GM23338 (cell line): ENCODE results near the gene FARP1. TPM values are rescaled to one million over a fixed set of nuclear protein-coding genes. Genes with fewer than 3 reads are reported as not detected.

Experiments
- ATAC-seq: fragments of 200-7000 bp; cut with Tn5 transposase; 3 replicates; pipeline ENCODE4 v1.9.1; 2020
- DNase-seq: peaks from one replicate; pipeline ENCODE4 v3.0.0-alpha.2; 2015; ENCODE audit warnings: low spot score
- H2AFZ ChIP-seq: fragments of 200-600 bp; sonication (generic); 2 replicates; pipeline ENCODE4 v1.8.0; 2016; ENCODE audit warnings: antibody characterized with exemption, mild to moderate bottlenecking, moderate library complexity
- H3F3A ChIP-seq: fragments of 200-600 bp; sonication (generic); replicated peaks from 2 replicates; pipeline ENCODE4 v1.8.0; 2017; ENCODE audit warnings: antibody characterized with exemption, mixed run types, low read depth
- H3K27ac ChIP-seq: fragments of 200-600 bp; sonication (generic); 2 replicates; pipeline ENCODE4 v1.6.1; 2016; ENCODE audit warnings: low read depth
- H3K27me3 ChIP-seq: fragments of 200-600 bp; sonication (generic); 2 replicates; pipeline ENCODE4 v1.8.0; 2016; ENCODE audit warnings: mild to moderate bottlenecking, mixed run types, moderate library complexity; ENCODE audit not compliant: insufficient read depth
- H3K36me3 ChIP-seq: fragments of 200-600 bp; sonication (generic); 2 replicates; pipeline ENCODE4 v1.8.0; 2016; ENCODE audit warnings: mild to moderate bottlenecking; ENCODE audit not compliant: insufficient read depth
- H3K4me1 ChIP-seq: fragments of 200-600 bp; sonication (generic); 2 replicates; pipeline ENCODE4 v1.8.0; 2016; ENCODE audit warnings: mild to moderate bottlenecking, moderate library complexity; ENCODE audit not compliant: insufficient read depth
- H3K4me2 ChIP-seq: fragments of 200-600 bp; sonication (generic); 2 replicates; pipeline ENCODE4 v1.7.1; 2017; ENCODE audit warnings: mixed run types
- H3K4me3 ChIP-seq: fragments of 200-600 bp; sonication (generic); 2 replicates; pipeline ENCODE4 v1.6.1; 2016; ENCODE audit warnings: mixed run types
- H3K79me2 ChIP-seq: fragments of 200-600 bp; sonication (generic); replicated peaks from 2 replicates; pipeline ENCODE4 v1.8.0; 2017; ENCODE audit warnings: mild to moderate bottlenecking; ENCODE audit not compliant: insufficient read depth
- H3K9me2 ChIP-seq: fragments of 200-600 bp; sonication (generic); 2 replicates; pipeline ENCODE4 v1.8.0; 2017; ENCODE audit not compliant: insufficient read depth
- H4K20me1 ChIP-seq: fragments of 200-600 bp; sonication (generic); replicated peaks from 2 replicates; pipeline ENCODE4 v1.8.0; 2017; ENCODE audit warnings: mild to moderate bottlenecking; ENCODE audit not compliant: insufficient read depth
- H3K27ac Mint-ChIP-seq: 2 replicates; pipeline ENCODE4 v1.8.0; 2020; ENCODE audit warnings: inconsistent platforms, mild to moderate bottlenecking, moderate library complexity, mixed read lengths
- H3K27me3 Mint-ChIP-seq: 3 replicates; pipeline ENCODE4 v1.8.0; 2022; ENCODE audit warnings: low read depth, mild to moderate bottlenecking, moderate library complexity, mixed read lengths, inconsistent platforms; ENCODE audit not compliant: insufficient read depth, poor library complexity
- H3K36me3 Mint-ChIP-seq: 3 replicates; pipeline ENCODE4 v1.8.0; 2021; ENCODE audit warnings: low read depth, mild to moderate bottlenecking, inconsistent platforms, moderate library complexity, mixed read lengths
- H3K4me1 Mint-ChIP-seq: 3 replicates; pipeline ENCODE4 v1.8.0; 2020; ENCODE audit warnings: mild to moderate bottlenecking, inconsistent platforms, mixed read lengths
- H3K4me3 Mint-ChIP-seq: 3 replicates; pipeline ENCODE4 v1.8.0; 2021; ENCODE audit warnings: moderate library complexity, mild to moderate bottlenecking, inconsistent platforms, mixed read lengths
- H3K9me3 Mint-ChIP-seq: 3 replicates; pipeline ENCODE4 v1.8.0; 2020; ENCODE audit warnings: moderate library complexity, mild to moderate bottlenecking, inconsistent platforms, mixed read lengths
- EZH2 ChIP-seq: fragments of 200-600 bp; sonication (generic); IDR thresholded peaks from one replicate; pipeline ENCODE4 v1.8.0; 2017; ENCODE audit warnings: antibody characterized with exemption, mild to moderate bottlenecking, low read depth; ENCODE audit not compliant: unreplicated experiment
- JUNB ChIP-seq: IDR thresholded peaks from one replicate; pipeline ENCODE4 v1.6.1; 2016; ENCODE audit warnings: antibody characterized with exemption; ENCODE audit not compliant: unreplicated experiment
- STAT1 ChIP-seq: IDR thresholded peaks from one replicate; pipeline ENCODE4 v1.6.1; 2016; ENCODE audit warnings: antibody characterized with exemption; ENCODE audit not compliant: unreplicated experiment
- ZNF331 ChIP-seq: fragments of 250-450 bp; sonication (Bioruptor Pico); IDR thresholded peaks from 2 replicates; pipeline ENCODE4 v1.5.0; 2020; ENCODE audit warnings: low read depth, mild to moderate bottlenecking, moderate library complexity
- polyA plus RNA-seq: library from polyadenylated mRNA; unstranded; fragments of >200 nt; fragmentation: Nextera tagmentation; extraction: Ambion mirVana; gene quantifications from 2 replicates; pipeline ENCODE4 v1.2.1, GENCODE V29; 2016
- total RNA-seq: library from RNA; depleted of rRNA; stranded (reverse); fragments of >200 nt; shearing (Covaris generic); gene quantifications from 2 replicates; pipeline ENCODE4 v1.2.3, GENCODE V29; 2014
- TF ChIP-seq, protein P1 (sequence below): fragments of 250-450 bp; sonication (Bioruptor Pico); IDR thresholded peaks from 2 replicates; pipeline ENCODE4 v1.5.0; 2020; ENCODE audit warnings: mild to moderate bottlenecking, moderate library complexity
- TF ChIP-seq, protein P2 (sequence below): IDR thresholded peaks from 2 replicates; pipeline ENCODE4 v1.6.1; 2016; ENCODE audit warnings: antibody characterized with exemption
- TF ChIP-seq, protein P3 (sequence below): IDR thresholded peaks from one replicate; pipeline ENCODE4 v1.6.1; 2018; ENCODE audit warnings: antibody characterized with exemption; ENCODE audit not compliant: unreplicated experiment
- TF ChIP-seq, protein P4 (sequence below), 2 experiments: fragments of 200-600 bp in 1 of 2; sonication (generic) in 1 of 2; conservative IDR thresholded peaks; 2 replicates each; pipeline versions ENCODE4 v1.5.1 to v1.6.1; 2016 to 2017; ENCODE audit warnings: antibody characterized with exemption in 2 of 2, low read depth in 2 of 2, mild to moderate bottlenecking in 2 of 2, moderate library complexity in 1 of 2

Gene FARP1
- total and polyA plus RNA-seq, 2 experiments from 2014 or later: 53.6 to 82.5 TPM

DNA sequence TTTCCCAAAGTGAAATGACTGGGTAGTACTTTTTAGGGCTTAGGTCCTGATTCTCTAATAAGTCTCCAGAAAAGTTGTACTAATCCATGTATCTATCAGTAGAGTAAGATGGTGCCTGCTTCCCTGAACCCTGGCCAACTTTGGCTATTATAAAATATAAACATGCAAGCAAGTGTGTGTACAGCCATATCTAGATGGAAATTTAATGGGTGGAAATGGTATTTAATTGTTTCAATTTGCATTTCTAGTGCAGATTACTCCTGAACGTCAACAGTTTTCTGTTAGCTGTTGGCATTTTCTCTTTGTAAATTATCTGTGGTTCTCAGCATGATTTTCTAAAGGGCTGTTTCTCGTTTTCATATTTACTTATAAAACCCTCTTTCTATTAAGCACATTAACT, 221.3 kb downstream of the FARP1 start (continued):
- TF ChIP-seq, protein P1, sequence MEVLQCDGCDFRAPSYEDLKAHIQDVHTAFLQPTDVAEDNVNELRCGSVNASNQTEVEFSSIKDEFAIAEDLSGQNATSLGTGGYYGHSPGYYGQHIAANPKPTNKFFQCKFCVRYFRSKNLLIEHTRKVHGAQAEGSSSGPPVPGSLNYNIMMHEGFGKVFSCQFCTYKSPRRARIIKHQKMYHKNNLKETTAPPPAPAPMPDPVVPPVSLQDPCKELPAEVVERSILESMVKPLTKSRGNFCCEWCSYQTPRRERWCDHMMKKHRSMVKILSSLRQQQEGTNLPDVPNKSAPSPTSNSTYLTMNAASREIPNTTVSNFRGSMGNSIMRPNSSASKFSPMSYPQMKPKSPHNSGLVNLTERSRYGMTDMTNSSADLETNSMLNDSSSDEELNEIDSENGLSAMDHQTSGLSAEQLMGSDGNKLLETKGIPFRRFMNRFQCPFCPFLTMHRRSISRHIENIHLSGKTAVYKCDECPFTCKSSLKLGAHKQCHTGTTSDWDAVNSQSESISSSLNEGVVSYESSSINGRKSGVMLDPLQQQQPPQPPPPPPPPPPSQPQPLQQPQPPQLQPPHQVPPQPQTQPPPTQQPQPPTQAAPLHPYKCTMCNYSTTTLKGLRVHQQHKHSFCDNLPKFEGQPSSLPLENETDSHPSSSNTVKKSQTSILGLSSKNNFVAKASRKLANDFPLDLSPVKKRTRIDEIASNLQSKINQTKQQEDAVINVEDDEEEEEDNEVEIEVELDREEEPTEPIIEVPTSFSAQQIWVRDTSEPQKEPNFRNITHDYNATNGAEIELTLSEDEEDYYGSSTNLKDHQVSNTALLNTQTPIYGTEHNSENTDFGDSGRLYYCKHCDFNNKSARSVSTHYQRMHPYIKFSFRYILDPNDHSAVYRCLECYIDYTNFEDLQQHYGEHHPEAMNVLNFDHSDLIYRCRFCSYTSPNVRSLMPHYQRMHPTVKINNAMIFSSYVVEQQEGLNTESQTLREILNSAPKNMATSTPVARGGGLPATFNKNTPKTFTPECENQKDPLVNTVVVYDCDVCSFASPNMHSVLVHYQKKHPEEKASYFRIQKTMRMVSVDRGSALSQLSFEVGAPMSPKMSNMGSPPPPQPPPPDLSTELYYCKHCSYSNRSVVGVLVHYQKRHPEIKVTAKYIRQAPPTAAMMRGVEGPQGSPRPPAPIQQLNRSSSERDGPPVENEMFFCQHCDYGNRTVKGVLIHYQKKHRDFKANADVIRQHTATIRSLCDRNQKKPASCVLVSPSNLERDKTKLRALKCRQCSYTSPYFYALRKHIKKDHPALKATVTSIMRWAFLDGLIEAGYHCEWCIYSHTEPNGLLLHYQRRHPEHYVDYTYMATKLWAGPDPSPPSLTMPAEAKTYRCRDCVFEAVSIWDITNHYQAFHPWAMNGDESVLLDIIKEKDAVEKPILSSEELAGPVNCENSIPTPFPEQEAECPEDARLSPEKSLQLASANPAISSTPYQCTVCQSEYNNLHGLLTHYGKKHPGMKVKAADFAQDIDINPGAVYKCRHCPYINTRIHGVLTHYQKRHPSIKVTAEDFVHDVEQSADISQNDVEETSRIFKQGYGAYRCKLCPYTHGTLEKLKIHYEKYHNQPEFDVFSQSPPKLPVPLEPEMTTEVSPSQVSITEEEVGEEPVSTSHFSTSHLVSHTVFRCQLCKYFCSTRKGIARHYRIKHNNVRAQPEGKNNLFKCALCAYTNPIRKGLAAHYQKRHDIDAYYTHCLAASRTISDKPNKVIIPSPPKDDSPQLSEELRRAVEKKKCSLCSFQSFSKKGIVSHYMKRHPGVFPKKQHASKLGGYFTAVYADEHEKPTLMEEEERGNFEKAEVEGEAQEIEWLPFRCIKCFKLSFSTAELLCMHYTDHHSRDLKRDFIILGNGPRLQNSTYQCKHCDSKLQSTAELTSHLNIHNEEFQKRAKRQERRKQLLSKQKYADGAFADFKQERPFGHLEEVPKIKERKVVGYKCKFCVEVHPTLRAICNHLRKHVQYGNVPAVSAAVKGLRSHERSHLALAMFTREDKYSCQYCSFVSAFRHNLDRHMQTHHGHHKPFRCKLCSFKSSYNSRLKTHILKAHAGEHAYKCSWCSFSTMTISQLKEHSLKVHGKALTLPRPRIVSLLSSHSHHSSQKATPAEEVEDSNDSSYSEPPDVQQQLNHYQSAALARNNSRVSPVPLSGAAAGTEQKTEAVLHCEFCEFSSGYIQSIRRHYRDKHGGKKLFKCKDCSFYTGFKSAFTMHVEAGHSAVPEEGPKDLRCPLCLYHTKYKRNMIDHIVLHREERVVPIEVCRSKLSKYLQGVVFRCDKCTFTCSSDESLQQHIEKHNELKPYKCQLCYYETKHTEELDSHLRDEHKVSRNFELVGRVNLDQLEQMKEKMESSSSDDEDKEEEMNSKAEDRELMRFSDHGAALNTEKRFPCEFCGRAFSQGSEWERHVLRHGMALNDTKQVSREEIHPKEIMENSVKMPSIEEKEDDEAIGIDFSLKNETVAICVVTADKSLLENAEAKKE (CRISPR knock-in tag): no peak

DNA sequence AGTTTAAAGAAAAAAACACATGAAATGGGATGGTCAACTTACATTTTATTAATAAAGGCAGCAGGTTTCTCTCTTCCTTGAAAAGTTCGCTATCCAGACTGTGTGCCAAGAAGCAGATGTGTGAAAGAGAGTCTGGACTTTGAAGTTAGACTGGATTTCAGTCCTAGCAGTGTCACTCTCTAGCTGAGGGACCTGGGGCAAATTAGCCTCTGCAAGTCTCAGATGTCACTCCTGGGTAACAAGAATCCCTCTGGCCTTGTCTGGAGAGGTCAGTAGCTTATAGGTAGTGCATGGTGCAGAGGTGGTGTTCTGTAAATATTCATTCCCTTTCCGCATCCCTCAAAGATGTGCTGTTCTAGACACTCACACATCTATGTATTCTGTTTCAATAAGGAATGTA, 221.8 kb downstream of the FARP1 start:
- no peaks in the 10 kb centered on the region for H3K9me3 Mint-ChIP-seq
- peaks cover 15% of the 10 kb centered on the region for H3K4me1 Mint-ChIP-seq
- Histone ChIP-seq H3F3A (no peaks in the 10 kb centered on the region), H3K4me2 (no peak overlapping the region), H3K79me2 (peaks cover 11% of the 10 kb centered on the region), H3K27me3 (no peaks in the 10 kb centered on the region), H3K4me1 (no peaks in the 10 kb centered on the region), H2AFZ (no peak overlapping the region), H3K4me3 (no peak overlapping the region), H4K20me1 (no peaks in the 10 kb centered on the region; the same call in 1 of the 2 replicates), H3K27ac (no peak overlapping the region), H3K9me2 (no peaks in the 10 kb centered on the region), H3K36me3 (no peaks in the 10 kb centered on the region)
- H3K4me3 Mint-ChIP-seq: no peak overlapping the region
- H3K27ac Mint-ChIP-seq: no peak overlapping the region
- peaks cover 4% of the 10 kb centered on the region for H3K27me3 Mint-ChIP-seq
- H3K36me3 Mint-ChIP-seq: peaks cover 12% of the 10 kb centered on the region
- no peak for ATAC-seq
- DNase-seq: no peak
- TF ChIP-seq, protein P2, sequence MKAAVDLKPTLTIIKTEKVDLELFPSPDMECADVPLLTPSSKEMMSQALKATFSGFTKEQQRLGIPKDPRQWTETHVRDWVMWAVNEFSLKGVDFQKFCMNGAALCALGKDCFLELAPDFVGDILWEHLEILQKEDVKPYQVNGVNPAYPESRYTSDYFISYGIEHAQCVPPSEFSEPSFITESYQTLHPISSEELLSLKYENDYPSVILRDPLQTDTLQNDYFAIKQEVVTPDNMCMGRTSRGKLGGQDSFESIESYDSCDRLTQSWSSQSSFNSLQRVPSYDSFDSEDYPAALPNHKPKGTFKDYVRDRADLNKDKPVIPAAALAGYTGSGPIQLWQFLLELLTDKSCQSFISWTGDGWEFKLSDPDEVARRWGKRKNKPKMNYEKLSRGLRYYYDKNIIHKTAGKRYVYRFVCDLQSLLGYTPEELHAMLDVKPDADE: no peak
- TF ChIP-seq STAT1 (no peak), ZNF331 (CRISPR knock-in tag) (no peak), JUNB (no peak), EZH2 (no peak)
- TF ChIP-seq, protein P3, sequence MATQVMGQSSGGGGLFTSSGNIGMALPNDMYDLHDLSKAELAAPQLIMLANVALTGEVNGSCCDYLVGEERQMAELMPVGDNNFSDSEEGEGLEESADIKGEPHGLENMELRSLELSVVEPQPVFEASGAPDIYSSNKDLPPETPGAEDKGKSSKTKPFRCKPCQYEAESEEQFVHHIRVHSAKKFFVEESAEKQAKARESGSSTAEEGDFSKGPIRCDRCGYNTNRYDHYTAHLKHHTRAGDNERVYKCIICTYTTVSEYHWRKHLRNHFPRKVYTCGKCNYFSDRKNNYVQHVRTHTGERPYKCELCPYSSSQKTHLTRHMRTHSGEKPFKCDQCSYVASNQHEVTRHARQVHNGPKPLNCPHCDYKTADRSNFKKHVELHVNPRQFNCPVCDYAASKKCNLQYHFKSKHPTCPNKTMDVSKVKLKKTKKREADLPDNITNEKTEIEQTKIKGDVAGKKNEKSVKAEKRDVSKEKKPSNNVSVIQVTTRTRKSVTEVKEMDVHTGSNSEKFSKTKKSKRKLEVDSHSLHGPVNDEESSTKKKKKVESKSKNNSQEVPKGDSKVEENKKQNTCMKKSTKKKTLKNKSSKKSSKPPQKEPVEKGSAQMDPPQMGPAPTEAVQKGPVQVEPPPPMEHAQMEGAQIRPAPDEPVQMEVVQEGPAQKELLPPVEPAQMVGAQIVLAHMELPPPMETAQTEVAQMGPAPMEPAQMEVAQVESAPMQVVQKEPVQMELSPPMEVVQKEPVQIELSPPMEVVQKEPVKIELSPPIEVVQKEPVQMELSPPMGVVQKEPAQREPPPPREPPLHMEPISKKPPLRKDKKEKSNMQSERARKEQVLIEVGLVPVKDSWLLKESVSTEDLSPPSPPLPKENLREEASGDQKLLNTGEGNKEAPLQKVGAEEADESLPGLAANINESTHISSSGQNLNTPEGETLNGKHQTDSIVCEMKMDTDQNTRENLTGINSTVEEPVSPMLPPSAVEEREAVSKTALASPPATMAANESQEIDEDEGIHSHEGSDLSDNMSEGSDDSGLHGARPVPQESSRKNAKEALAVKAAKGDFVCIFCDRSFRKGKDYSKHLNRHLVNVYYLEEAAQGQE: no peak
- TF ChIP-seq, protein P4, sequence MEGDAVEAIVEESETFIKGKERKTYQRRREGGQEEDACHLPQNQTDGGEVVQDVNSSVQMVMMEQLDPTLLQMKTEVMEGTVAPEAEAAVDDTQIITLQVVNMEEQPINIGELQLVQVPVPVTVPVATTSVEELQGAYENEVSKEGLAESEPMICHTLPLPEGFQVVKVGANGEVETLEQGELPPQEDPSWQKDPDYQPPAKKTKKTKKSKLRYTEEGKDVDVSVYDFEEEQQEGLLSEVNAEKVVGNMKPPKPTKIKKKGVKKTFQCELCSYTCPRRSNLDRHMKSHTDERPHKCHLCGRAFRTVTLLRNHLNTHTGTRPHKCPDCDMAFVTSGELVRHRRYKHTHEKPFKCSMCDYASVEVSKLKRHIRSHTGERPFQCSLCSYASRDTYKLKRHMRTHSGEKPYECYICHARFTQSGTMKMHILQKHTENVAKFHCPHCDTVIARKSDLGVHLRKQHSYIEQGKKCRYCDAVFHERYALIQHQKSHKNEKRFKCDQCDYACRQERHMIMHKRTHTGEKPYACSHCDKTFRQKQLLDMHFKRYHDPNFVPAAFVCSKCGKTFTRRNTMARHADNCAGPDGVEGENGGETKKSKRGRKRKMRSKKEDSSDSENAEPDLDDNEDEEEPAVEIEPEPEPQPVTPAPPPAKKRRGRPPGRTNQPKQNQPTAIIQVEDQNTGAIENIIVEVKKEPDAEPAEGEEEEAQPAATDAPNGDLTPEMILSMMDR (conservative IDR thresholded peaks at IDR 0.05; ENCODE audit: low read depth in 2 of 2): no peak
